NCI-H748 (cell line): ENCODE measurements around the gene DNAH6.

Experiments
- DNase-seq: peaks from one replicate; lab custom pipeline; 2025; ENCODE audit not compliant: unreplicated experiment; lab: John Stamatoyannopoulos, UW

Gene DNAH6

DNA sequence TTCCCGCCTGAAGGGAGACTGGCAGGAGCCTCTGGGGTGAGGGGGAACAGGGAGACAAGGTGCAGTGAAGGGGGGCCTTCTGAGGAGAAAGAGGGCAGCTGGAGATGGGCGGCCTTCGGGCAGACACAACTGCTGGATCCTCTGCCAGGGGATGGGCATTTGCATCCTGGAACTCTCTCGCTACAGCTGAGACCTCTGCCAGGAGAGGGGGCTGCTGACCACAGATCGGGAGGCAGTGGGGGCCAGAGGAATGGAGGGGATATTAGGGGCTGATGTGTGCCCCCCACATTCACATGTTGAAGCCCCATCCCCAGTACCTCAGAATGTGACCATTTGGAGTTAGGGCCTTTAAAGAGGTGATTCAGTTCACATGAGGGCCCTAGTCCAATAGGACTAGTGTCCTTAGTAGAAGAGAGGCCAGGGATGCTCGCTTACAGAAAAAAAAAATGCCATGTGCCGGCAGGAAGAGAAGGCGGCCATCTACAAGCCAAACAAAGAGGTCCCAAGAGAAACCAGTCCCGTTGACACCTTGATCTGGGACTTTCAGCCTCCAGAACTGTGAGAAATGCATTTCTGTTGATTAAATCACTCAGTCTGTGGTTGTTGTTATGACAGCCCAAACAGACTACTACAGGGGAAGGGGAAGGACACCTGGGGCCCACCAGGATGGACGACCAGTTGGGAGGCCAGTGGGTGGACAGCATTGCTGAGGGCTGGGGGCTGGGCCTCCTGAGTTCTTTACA, 314.6 kb downstream of the DNAH6 start:
- no peak for DNase-seq

DNA sequence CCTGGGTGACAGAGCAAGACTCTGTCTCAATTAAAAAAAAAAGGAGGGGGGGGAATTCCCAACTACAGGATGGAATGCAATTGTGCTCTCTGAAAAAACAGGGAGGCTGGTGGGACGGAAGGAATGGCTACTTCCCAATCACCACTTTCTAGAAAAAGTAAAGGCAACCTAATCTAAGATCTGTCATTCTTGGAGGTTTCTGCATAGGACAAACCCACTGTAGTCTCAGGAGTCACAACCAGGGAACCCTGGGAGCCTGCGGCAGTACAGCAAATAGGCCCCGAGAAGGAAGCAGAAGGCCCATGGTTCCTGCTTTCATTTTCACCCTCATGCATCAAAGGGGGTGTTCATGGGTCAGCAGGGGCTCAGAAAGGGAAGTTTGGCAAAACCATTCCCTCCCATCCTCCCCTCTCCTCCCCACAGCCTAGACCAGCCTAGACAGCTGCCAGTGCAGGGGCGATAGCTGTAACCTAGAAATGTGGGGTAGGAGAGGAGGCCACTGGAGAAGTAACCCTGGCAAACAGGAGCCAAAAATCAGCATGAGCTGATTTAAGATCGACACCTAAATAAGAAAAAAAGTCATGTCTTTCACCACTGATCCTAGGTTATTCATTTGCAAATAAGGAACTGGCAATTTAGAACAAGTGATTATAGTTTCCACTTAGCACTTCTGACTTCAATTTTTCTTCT, 316.6 kb downstream of the DNAH6 start:
- no peak for DNase-seq

DNA sequence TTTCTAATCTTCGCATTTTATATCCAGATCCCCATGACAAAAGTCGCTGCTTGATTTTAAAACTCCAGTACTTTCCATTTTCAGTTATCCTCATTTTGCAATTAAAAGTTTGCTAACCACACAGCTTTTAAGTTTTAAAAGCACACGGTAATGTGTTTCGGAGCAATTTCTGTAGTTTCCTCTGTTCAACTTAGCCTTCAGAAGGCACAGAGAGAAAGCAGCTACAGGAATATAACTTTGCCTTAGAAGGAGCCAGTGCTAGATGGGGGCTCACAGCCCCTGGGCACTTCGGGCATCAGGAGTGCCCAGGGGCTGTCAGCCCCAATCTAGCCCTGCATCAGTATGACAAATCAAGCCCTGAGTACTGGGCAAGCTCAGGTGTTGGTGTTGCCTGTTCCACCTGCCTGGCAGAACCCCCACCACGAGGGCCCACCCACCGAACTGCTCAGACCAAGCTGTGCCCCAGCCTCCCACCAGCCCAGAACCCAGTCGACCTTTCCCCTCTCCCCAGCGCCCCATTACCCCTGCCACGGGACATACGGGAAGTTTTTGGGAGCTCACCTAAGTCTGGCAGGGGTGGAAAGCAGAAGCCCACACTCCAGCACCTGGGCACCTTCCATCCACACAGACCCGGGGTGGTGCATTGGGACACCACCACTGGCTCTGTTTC, 317.3 kb downstream of the DNAH6 start:
- DNase-seq = no peak

DNA sequence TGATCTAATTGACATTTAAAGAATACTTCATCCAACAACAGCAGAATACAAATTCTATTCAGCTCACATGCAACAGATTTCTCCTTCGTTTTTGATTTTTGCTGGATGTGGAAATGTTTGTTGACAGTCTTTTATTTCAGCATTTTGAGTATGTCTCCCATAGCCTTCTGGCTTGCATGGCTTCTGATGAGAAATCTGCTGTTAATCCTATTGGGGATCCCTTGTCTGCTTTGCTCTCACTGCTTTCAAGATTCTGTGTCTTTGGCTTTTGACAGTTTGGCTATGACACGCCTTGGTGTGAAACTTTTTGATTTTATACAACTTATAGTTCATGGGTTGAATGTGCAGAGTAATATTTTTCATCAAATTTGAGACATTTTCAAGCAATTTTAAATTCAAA, 319.9 kb downstream of the DNAH6 start:
- no peak for DNase-seq

DNA sequence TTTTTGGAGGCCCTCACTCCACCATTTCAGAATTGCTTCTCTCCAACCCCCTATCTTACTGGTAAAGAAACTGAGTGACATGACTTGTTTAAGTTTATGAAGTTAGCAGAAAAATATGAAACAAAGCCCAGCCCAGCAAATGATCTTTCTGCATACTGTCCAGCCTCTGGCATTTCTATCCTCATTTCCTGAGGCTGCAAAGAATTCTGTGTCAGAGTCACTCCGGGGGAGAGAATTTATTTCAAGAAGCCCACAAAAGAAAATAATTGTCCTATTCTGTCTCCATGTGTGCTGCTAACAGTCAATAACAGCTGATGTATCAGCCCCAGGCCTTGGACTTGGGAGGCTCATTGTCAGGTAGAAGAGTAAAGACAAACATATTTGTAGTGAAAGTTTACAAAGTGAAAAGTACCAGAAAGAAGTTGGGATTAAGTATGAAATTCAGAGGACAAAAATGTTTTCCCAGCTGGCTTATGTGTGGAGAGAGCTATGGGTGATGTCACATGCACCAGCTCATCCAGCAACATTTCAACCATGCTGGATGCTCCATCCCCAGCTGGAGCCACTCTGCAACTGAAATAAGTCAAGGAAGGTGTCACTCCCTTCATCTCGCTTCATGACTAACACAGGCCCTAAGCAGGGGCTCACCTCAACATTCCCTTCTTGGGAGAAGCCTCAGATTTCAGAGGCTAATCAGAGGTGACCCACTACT, 322.3 kb downstream of the DNAH6 start:
- DNase-seq = no peak

DNA sequence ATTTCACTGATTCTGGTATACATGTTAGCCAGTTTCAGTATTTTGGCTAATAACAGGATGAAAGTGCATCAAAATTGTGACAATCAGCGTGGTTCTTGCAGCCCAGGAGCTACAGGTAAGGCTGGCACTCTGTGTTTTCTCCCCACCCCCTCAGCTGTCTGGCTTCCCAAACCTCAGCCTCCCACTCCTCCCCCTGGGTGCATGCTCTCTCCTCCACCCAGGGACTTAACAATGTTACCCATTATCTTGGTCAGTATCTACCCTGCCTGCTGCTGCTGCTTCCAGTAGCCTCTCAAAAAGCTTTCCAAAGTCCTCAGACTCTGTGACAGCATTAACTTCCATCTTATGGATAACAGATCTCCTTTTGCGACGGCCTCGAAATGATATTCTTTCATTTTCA, 323.6 kb downstream of the DNAH6 start:
- DNase-seq = no peak

DNA sequence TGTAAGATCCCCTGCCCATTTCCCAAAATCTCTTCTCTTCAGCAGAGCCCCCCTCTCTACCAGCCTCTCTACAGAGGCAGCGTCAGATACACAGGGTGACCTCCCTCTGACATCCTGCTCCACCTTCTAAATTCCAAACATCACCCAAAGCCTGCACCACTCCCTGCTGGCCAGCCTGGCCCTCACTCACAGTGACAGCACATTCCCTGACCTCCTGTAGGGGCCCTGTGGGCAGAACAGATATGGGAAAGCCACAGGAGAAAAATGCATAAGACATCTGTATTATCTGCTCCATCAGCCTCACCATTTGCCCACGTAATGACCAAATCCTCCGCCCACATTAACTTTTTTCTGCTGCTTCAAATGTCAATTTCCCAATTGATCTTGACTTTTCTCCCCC, 324.0 kb downstream of the DNAH6 start:
- DNase-seq = no peak

DNA sequence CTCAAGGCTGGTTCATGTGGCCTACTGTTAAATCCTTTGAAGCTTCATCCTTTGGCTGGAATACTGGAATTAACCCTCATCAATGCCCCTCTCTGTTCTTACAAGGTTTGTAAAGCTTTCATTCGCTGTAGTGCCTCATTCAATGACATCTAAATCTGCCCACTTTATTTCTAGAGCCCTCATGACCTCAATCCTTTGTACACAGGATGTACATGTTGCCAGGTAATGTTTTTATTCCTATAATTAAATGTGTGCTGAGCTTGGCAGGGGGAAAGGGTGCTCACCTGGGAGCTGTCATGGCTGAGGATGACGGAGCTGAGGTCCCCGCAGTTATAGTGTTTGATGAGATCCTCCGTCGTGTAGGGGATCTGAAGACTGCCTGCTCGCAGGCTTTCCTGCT, 325.3 kb downstream of the DNAH6 start:
- peak; percentile 5 for DNase-seq

DNA sequence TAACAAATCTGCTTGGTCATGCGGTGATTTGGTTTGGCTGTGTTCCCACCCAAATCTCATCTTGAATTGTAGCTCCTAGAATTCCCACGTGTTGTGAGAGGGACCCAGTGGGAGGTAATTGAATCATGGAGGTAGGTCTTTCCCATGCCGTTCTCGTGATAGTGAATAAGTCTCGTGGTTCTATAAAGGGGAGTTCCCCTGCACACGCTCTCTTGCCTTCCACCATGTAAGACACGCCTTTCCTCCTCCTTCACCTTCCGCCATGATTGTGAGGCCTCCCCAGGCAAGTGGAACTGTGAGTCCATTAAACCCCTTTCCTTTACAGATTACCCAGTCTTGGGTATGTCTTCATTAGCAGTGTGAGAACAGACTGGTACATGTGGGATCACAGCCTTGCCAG, 327.8 kb downstream of the DNAH6 start:
- no peak for DNase-seq

DNA sequence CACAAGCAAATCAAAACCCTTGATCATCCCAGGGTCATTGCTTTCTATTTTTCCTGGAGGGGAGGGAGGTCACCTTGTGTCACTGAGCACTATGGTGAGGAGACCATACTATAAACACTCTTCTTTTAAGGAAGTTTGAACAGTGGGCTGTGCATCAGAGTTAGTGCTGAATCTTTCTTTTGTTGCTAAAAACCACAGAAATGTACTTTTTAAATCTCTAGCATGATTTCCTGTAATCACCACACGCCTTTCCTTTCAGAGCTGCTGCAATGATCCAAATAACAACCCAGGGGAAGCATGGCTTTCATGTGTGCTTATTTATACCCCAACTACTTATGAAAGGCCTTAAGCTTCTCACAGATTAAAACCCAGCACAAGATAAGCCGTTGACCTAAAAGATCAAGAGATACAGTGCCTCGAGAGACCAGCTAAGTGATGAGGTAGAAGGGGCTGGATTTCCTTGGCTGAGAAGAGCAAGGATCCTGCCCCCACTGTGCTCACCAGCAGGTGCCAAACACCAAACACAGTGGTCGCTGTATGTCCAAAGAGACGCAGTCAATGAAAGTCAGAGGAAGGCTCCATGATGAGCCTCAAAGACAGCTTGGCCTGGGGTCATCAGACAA, 329.9 kb downstream of the DNAH6 start:
- no peak for DNase-seq

DNA sequence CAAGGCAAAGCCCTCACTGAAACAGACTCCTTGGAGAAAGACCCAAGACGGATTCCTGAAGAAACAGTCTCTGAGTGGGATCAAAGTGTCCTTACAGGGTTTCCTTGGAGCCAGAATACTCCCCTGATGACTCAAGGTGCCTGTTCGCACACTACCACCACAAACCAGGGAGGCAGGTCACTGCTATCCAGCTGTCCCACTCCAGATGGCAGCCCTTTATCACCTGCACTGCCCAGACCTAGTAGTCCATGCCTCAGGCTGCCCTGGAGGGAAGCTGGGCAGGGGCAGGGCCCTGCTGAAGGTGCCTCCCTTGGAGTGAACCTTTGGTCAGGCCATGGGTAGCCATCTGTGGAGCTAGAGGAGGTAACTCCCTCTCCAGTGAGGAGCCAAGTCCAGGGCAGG, 330.4 kb downstream of the DNAH6 start:
- no peak for DNase-seq

DNA sequence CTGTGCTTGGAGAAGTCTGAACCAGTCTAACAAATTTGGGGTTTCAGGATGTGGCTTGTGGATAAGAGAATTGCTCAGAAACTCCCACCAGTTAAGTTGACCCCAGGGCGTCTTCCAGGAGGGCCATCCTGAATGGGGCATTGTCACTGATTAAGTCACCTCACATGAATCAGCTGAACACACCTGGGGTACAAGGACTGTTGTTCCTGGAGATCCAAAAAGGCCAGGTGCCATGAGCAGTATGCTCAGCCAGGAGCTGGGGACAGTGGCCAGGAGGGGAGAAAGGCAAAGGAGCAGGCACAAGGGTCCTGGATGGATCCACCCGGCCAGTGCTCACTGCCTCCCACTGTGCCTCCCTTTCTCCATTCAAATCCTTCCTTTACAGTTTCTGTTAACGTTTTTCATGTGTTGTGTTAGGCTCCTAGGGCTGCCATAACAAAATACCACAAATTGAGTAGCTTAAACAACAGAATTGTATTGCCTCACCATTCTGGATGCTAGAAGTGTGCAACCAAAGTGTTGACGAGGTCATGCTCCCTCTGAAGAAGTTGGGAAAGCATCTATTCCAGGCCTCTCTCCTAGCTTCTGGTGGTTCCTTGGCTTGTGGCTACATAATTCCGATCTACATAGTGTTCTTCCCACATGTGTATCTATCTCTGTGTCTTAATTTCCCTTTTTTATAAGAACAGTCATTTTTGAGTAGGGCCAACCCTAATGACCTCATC, 331.2 kb downstream of the DNAH6 start:
- no peak for DNase-seq

DNA sequence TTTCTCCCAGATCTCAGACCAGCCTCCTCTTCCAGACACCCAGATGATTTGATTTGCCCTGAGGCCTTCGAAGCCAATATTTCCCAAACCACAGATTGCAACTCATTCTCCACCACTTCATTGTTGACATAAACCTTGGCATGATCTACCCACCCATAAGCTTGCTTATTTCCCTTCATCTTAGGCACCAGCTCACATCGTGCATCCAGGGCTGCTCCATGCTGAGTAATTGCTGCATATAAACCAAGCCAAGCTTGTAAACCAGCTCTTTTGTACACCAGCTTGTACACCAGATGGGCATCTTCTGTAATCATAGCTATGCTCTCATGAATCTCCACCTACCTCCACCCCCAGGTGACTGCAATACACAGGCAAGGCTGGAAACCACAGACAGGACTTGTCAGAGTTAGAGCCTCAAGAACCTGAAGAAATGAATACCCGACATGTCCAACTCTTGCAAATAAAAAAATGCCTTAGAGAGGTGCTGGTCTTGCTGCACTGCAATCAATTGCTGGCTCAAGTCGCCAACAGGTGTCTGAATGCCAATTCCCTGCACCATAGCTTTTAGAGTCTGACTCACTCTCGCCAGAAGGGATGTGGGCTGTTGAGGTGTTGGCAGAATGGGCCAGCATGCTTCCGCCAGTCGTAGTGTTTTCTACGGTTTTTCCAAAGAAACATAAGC, 333.1 kb downstream of the DNAH6 start:
- DNase-seq = no peak

DNA sequence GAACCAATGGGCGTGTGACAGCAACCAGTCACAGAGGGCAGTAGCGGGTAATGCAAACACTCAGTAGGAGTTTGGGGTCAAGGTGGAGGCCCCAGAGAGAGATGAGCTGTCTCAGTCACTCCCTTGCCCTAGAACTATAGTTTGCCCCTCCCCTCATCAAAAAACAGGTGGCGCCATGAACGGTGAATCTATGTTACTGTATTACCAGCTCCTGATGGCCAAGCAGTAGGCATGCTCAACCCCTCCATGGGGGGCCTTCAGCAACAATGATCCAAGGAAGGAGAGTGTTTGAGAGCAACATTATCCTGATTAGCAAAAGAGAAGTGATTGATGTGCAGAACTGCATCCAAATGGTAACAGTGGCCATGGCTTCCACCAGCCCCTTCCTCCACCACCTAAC, 334.2 kb downstream of the DNAH6 start:
- no peak for DNase-seq

DNA sequence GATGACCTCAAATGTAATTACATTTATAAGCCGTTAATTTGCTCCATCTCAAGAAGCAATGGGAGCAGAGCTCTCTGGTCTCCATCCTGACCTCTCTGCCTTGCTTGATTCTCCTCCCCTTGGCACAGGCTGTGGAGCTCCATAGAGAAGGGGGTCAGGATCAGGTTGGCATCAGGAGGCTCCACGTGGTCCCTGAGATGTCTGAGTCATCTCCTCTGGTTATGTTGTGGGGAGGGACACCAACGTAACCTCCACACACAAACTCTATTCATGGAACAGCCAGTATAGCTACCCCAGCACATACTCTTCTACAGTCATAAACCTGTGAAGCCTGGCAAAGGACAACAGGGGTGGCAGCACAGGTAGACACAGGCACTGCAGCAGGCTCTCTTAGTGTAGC, 335.6 kb downstream of the DNAH6 start:
- no peak for DNase-seq

DNA sequence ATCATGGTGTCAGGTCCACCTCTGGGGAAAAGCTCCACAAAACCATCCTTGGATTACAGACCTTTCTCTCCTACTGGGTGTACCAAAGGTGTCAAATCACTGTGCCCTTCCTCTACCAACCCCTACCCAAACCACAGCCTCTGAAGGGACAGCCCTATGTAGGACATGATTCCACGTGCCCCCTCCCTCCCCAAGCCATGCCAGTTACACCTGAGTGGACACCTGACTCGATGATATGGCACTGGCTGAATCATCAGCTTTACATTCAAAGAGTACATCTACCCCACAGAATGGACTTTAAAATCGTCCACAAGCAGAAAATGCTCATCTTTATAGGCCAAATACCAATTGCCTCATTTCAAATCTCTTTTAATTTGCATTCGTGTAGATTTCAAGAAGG, 338.6 kb downstream of the DNAH6 start:
- DNase-seq = no peak

DNA sequence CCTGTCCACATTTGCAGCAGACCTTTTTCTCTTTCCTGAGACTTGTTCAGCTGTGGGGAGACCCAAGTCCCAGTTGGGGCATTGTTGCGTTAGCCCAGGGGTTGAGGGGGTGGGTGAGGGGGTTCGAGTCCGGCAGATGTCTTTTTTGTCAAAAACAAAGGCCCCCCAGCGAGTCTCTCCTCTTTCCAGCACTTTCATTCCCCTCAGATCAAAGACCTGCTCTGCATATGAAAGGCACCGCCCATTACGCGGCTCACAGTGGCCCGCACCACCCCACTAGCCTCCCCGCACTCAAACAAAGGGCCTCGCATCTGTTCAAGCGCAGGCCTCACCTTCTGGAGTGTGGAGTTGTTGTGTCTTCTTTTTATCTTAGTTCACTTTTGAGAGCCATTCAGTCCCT, 339.4 kb downstream of the DNAH6 start:
- DNase-seq = no peak

DNA sequence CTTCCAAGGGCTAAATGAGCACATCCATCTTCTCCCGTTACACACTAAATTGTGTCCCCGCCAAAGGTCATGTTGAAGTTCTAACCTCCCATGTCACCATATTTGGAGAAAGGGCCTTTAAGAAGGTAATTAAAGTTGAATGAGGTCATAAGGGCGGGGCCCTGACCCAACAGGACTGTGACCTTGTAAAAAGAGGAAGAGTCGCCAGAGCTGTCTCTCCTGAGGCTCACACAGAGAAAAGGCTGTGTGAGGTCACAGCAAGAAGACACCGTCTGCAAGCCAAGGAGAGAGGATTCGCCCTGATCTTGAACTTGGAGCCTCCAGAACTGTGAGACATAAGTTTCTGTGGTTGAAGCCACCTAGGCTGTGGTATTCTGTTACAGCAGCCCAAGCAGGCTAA, 340.5 kb downstream of the DNAH6 start:
- no peak for DNase-seq

DNA sequence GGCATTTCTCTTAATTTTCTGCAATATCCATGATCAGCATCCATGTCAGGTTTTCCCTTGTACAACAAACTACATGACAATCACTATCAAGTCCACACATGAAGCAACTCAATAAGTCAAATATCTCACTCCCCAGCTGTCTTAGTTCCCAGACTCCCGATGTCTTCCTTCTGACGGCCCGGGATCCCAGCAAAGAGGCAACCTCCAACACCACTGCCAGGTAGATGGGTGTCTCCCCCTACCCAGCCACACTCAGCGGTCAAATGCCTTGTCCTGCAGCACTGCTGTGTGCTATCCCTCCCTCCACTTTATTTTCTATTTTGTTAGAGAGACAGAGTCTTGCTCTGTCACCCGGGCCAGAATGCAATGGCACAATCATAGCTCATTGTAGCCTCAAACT, 341.3 kb downstream of the DNAH6 start:
- DNase-seq = no peak

DNA sequence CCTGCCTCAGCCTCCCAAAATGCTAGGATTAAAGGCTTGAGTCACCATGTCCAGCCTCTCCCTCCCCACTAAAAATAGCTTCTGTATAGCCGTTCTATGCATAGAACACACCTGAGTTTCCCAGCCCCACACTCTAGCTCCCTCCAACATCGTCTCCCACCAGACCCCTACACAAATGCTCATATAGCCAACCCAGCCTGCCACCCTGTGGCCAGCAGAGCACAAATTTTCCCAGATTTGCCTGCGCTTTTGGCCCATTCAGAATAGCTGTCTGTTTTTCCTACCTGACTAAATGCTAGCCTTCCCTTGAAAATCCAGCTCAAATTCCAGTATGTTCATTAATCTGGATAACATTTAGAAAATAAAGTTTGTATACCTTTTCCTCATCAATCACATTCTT, 341.8 kb downstream of the DNAH6 start:
- no peak for DNase-seq
